HEK293 (cell line): ENCODE results near the gene PITPNC1.

Experiments
- CTCF ChIA-PET: fragments of 350-600 bp; formaldehyde crosslinking; extraction: SDS; loops from one replicate; lab custom pipeline; 2021; ENCODE audit warnings: antibody characterized with exemption; lab: Yijun Ruan, JAX
- POLR2A ChIA-PET: fragments of 300-600 bp; formaldehyde crosslinking; extraction: SDS; loops from one replicate; lab custom pipeline; 2020; ENCODE audit warnings: antibody characterized with exemption, inconsistent platforms; lab: Yijun Ruan, JAX
- H3K27ac ChIP-seq: fragments of 200-500 bp; sonication (Bioruptor generic); 2 replicates; pipeline ENCODE4 v1.5.1; 2014; ENCODE audit warnings: low read depth, low read length, control low read depth, inconsistent platforms; ENCODE audit errors: extremely low read depth
- H3K36me3 ChIP-seq, 2 experiments: fragments of 200-500 bp in 1 of 2; sonication (Bioruptor generic) in 1 of 2; 1 replicate in 1 of 2; 2 replicates in 1 of 2; pipeline ENCODE4 v1.5.1; 2014 to 2017; ENCODE audit warnings: inconsistent platforms in 2 of 2, low read length in 2 of 2; ENCODE audit not compliant: control insufficient read depth in 2 of 2, insufficient read depth in 1 of 2
- H3K4me1 ChIP-seq: fragments of 200-500 bp; sonication (Bioruptor generic); 2 replicates; pipeline ENCODE4 v1.5.1; 2014; ENCODE audit warnings: mild to moderate bottlenecking, low read length, inconsistent platforms; ENCODE audit not compliant: control insufficient read depth, insufficient read depth
- H3K4me3 ChIP-seq: 2 replicates; pipeline ENCODE4 v1.5.1; 2011; ENCODE audit warnings: low read depth, mild to moderate bottlenecking, control low read depth, low read length, moderate library complexity
- H3K9me3 ChIP-seq: fragments of 200-500 bp; sonication (Bioruptor generic); 2 replicates; pipeline ENCODE4 v1.5.1; 2014; ENCODE audit warnings: low read depth, low read length, inconsistent platforms; ENCODE audit not compliant: control insufficient read depth, insufficient read depth
- EGR2 ChIP-seq: fragments of 450-650 bp; formaldehyde crosslinking; IDR thresholded peaks from 2 replicates; pipeline ENCODE4 v1.5.1; 2016; ENCODE audit warnings: low read depth, missing biosample characterization, missing genetic modification characterization
- FEZF1 ChIP-seq: fragments of 450-650 bp; formaldehyde crosslinking; IDR thresholded peaks from 2 replicates; pipeline ENCODE4 v1.5.1; 2016; ENCODE audit warnings: missing biosample characterization, missing genetic modification characterization
- GLIS1 ChIP-seq: fragments of 450-650 bp; formaldehyde crosslinking; IDR thresholded peaks from 2 replicates; pipeline ENCODE4 v1.5.1; 2016; ENCODE audit warnings: missing biosample characterization, missing genetic modification characterization
- KLF7 ChIP-seq: fragments of 450-650 bp; formaldehyde crosslinking; IDR thresholded peaks from 2 replicates; pipeline ENCODE4 v1.5.1; 2016; ENCODE audit warnings: missing biosample characterization, missing genetic modification characterization, borderline replicate concordance
- KLF8 ChIP-seq: fragments of 450-650 bp; formaldehyde crosslinking; IDR thresholded peaks from 2 replicates; pipeline ENCODE4 v1.5.1; 2016; ENCODE audit warnings: missing biosample characterization, missing genetic modification characterization
- ZBTB10 ChIP-seq: fragments of 450-650 bp; formaldehyde crosslinking; IDR thresholded peaks from 2 replicates; pipeline ENCODE4 v1.5.1; 2016; ENCODE audit warnings: missing biosample characterization, missing genetic modification characterization
- ZBTB17 ChIP-seq: fragments of 450-650 bp; formaldehyde crosslinking; IDR thresholded peaks from 2 replicates; pipeline ENCODE4 v1.5.1; 2016; ENCODE audit warnings: missing biosample characterization, missing genetic modification characterization
- ZFP69B ChIP-seq: fragments of 450-650 bp; formaldehyde crosslinking; IDR thresholded peaks from 2 replicates; pipeline ENCODE4 v1.5.1; 2016; ENCODE audit warnings: missing biosample characterization, missing genetic modification characterization
- ZIC2 ChIP-seq: fragments of 450-650 bp; formaldehyde crosslinking; IDR thresholded peaks from 2 replicates; pipeline ENCODE4 v1.5.1; 2016; ENCODE audit warnings: missing biosample characterization, missing genetic modification characterization
- ZNF184 ChIP-seq: fragments of 450-650 bp; IDR thresholded peaks from 2 replicates; pipeline ENCODE4 v1.5.1; 2018; ENCODE audit warnings: missing biosample characterization, mild to moderate bottlenecking, missing genetic modification characterization
- ZNF2 ChIP-seq: fragments of 450-650 bp; formaldehyde crosslinking; IDR thresholded peaks from 2 replicates; pipeline ENCODE4 v1.5.1; 2016; ENCODE audit warnings: missing biosample characterization, missing genetic modification characterization
- ZNF202 ChIP-seq: fragments of 450-650 bp; formaldehyde crosslinking; IDR thresholded peaks from 2 replicates; pipeline ENCODE4 v1.5.1; 2016; ENCODE audit warnings: missing biosample characterization, missing genetic modification characterization, borderline replicate concordance
- ZNF24 ChIP-seq: fragments of 450-650 bp; formaldehyde crosslinking; IDR thresholded peaks from 2 replicates; pipeline ENCODE4 v1.5.1; 2016; ENCODE audit warnings: missing biosample characterization, missing genetic modification characterization
- ZNF274 ChIP-seq, 2 experiments: fragments of 200-500 bp in 1 of 2; fragments of 450-650 bp in 1 of 2; sonication (Bioruptor generic) in 1 of 2; formaldehyde crosslinking in 1 of 2; IDR thresholded peaks; 2 replicates each; pipeline versions ENCODE4 v1.5.1 to v1.6.1; 2014 to 2016; ENCODE audit warnings: borderline replicate concordance in 1 of 2, inconsistent platforms in 1 of 2, low read length in 1 of 2, missing biosample characterization in 1 of 2, missing genetic modification characterization in 1 of 2
- ZNF324 ChIP-seq: fragments of 450-650 bp; formaldehyde crosslinking; IDR thresholded peaks from 2 replicates; pipeline ENCODE4 v1.5.1; 2016; ENCODE audit warnings: missing biosample characterization, missing genetic modification characterization
- ZNF423 ChIP-seq: fragments of 450-650 bp; formaldehyde crosslinking; IDR thresholded peaks from 2 replicates; pipeline ENCODE4 v1.5.1; 2016; ENCODE audit warnings: missing biosample characterization, missing genetic modification characterization
- ZNF585B ChIP-seq: fragments of 450-650 bp; formaldehyde crosslinking; IDR thresholded peaks from 2 replicates; pipeline ENCODE4 v1.5.1; 2016; ENCODE audit warnings: missing biosample characterization, missing genetic modification characterization
- ZNF629 ChIP-seq: fragments of 450-650 bp; formaldehyde crosslinking; IDR thresholded peaks from 2 replicates; pipeline ENCODE4 v1.5.1; 2017; ENCODE audit warnings: missing biosample characterization, missing genetic modification characterization
- ZNF704 ChIP-seq: fragments of 450-650 bp; formaldehyde crosslinking; IDR thresholded peaks from 2 replicates; pipeline ENCODE4 v1.5.1; 2016; ENCODE audit warnings: missing biosample characterization, missing genetic modification characterization
- ZSCAN16 ChIP-seq: fragments of 450-650 bp; formaldehyde crosslinking; IDR thresholded peaks from 2 replicates; pipeline ENCODE4 v1.5.1; 2016; ENCODE audit warnings: missing biosample characterization, missing genetic modification characterization
- TF ChIP-seq, protein P1 (sequence below): fragments of 450-650 bp; formaldehyde crosslinking; IDR thresholded peaks from 2 replicates; pipeline ENCODE4 v1.5.1; 2017; ENCODE audit warnings: missing biosample characterization, missing genetic modification characterization
- TF ChIP-seq, protein P2 (sequence below): fragments of 450-650 bp; formaldehyde crosslinking; IDR thresholded peaks from 2 replicates; pipeline ENCODE4 v1.5.1; 2016; ENCODE audit warnings: missing biosample characterization, missing genetic modification characterization
- TF ChIP-seq, protein P3 (sequence below): fragments of 450-650 bp; formaldehyde crosslinking; conservative IDR thresholded peaks from 2 replicates; pipeline ENCODE4 v1.5.1; 2016; ENCODE audit warnings: low read depth, missing biosample characterization, missing genetic modification characterization

The PITPNC1 gene

GRCh38 chr17:67378454-67379250 is 1.6 kb downstream of the PITPNC1 start:
- H3K4me3 ChIP-seq, result peak overlapping the region; percentile 85
- POLR2A ChIA-PET, result interaction anchor here (1.0 to 2.0 kb wide), 3 partner anchors 11 to 339 kb away, joined by 3 to 11 read pairs (median 5); partner anchors contain the start of gene NOL11
- peak overlapping the region; percentile 87 for H3K27ac ChIP-seq
- no peaks in the 10 kb centered on the region for H3K9me3 ChIP-seq
- no peaks in the 10 kb centered on the region for H3K36me3 ChIP-seq
- peaks cover 5% of the 10 kb centered on the region; the same call in 1 of the 2 replicates for H3K4me1 ChIP-seq
- CTCF ChIA-PET, result interaction anchor here (0.5 to 3.6 kb wide), 55 partner anchors 10 to 1913 kb away, joined by 3 to 47 read pairs (median 4); partner anchors contain the start of gene PSMD12
- peak; percentile 80 for TF ChIP-seq ZIC2 (tag by site-specific recombination)
- TF ChIP-seq ZNF704 (tag by site-specific recombination), result no peak
- TF ChIP-seq ZNF274 (IDR thresholded peaks at IDR 0.05; ENCODE audit: low read length), result no peak
- TF ChIP-seq ZNF274 (tag by site-specific recombination; IDR thresholded peaks at IDR 0.05; ENCODE audit: borderline replicate concordance), result no peak
- peak; percentile 20; the same call in 1 of the 2 replicates for TF ChIP-seq ZNF2 (tag by site-specific recombination)
- TF ChIP-seq, protein P1, sequence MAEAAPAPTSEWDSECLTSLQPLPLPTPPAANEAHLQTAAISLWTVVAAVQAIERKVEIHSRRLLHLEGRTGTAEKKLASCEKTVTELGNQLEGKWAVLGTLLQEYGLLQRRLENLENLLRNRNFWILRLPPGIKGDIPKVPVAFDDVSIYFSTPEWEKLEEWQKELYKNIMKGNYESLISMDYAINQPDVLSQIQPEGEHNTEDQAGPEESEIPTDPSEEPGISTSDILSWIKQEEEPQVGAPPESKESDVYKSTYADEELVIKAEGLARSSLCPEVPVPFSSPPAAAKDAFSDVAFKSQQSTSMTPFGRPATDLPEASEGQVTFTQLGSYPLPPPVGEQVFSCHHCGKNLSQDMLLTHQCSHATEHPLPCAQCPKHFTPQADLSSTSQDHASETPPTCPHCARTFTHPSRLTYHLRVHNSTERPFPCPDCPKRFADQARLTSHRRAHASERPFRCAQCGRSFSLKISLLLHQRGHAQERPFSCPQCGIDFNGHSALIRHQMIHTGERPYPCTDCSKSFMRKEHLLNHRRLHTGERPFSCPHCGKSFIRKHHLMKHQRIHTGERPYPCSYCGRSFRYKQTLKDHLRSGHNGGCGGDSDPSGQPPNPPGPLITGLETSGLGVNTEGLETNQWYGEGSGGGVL (tag by site-specific recombination), result peak; percentile 76
- peak; percentile 88; the same call in 1 of the 2 replicates for TF ChIP-seq KLF8
- TF ChIP-seq, protein P2, sequence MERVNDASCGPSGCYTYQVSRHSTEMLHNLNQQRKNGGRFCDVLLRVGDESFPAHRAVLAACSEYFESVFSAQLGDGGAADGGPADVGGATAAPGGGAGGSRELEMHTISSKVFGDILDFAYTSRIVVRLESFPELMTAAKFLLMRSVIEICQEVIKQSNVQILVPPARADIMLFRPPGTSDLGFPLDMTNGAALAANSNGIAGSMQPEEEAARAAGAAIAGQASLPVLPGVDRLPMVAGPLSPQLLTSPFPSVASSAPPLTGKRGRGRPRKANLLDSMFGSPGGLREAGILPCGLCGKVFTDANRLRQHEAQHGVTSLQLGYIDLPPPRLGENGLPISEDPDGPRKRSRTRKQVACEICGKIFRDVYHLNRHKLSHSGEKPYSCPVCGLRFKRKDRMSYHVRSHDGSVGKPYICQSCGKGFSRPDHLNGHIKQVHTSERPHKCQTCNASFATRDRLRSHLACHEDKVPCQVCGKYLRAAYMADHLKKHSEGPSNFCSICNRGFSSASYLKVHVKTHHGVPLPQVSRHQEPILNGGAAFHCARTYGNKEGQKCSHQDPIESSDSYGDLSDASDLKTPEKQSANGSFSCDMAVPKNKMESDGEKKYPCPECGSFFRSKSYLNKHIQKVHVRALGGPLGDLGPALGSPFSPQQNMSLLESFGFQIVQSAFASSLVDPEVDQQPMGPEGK (tag by site-specific recombination), result peak; percentile 77
- TF ChIP-seq ZNF423 (tag by site-specific recombination), result peak; percentile 76
- peak; percentile 63 for TF ChIP-seq GLIS1
- TF ChIP-seq ZNF24 (tag by site-specific recombination), result no peak
- no peak for TF ChIP-seq ZNF184
- TF ChIP-seq, protein P3, sequence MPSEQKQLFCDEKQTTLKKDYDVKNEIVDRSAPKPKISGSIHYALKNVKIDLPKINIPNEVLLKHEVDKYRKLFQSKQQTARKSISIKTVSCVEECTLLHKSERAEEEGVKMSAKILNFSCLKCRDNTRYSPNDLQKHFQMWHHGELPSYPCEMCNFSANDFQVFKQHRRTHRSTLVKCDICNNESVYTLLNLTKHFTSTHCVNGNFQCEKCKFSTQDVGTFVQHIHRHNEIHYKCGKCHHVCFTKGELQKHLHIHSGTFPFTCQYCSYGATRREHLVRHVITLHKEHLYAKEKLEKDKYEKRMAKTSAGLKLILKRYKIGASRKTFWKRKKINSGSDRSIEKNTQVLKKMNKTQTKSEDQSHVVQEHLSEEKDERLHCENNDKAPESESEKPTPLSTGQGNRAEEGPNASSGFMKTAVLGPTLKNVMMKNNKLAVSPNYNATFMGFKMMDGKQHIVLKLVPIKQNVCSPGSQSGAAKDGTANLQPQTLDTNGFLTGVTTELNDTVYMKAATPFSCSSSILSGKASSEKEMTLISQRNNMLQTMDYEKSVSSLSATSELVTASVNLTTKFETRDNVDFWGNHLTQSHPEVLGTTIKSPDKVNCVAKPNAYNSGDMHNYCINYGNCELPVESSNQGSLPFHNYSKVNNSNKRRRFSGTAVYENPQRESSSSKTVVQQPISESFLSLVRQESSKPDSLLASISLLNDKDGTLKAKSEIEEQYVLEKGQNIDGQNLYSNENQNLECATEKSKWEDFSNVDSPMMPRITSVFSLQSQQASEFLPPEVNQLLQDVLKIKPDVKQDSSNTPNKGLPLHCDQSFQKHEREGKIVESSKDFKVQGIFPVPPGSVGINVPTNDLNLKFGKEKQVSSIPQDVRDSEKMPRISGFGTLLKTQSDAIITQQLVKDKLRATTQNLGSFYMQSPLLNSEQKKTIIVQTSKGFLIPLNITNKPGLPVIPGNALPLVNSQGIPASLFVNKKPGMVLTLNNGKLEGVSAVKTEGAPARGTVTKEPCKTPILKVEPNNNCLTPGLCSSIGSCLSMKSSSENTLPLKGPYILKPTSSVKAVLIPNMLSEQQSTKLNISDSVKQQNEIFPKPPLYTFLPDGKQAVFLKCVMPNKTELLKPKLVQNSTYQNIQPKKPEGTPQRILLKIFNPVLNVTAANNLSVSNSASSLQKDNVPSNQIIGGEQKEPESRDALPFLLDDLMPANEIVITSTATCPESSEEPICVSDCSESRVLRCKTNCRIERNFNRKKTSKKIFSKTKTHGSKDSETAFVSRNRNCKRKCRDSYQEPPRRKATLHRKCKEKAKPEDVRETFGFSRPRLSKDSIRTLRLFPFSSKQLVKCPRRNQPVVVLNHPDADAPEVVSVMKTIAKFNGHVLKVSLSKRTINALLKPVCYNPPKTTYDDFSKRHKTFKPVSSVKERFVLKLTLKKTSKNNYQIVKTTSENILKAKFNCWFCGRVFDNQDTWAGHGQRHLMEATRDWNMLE, result 0 out of 2 replicates have a peak, but pooled peaks have one; percentile 12
- TF ChIP-seq KLF7 (tag by site-specific recombination), result peak; percentile 53; the same call in 1 of the 2 replicates
- peak; percentile 82 for TF ChIP-seq ZFP69B
- TF ChIP-seq EGR2 (tag by site-specific recombination), result peak; percentile 46
- TF ChIP-seq FEZF1 (tag by site-specific recombination), result no peak
- no peak for TF ChIP-seq ZSCAN16 (tag by site-specific recombination)
- TF ChIP-seq ZNF629 (tag by site-specific recombination), result peak; percentile 41; the same call in 1 of the 2 replicates
- TF ChIP-seq ZBTB10 (tag by site-specific recombination), result peak; percentile 95
- TF ChIP-seq ZNF324 (tag by site-specific recombination), result peak; percentile 44; the same call in 1 of the 2 replicates
- no peak for TF ChIP-seq ZNF202
- TF ChIP-seq ZBTB17 (tag by site-specific recombination), result 0 out of 2 replicates have a peak, but pooled peaks have one; percentile 21
- no peak for TF ChIP-seq ZNF585B (tag by site-specific recombination)
